ENCODE measurements around the gene BANF2. TPM values are rescaled to one million over a fixed set of nuclear protein-coding genes. Genes with fewer than 3 reads are reported as not detected.

The BANF2 gene
- total and polyA plus RNA-seq, 2 of the 8 experiments (the other 6 are each of a cell fraction or from before 2014, with no cell fraction given) = not detected

- no peak for TF ChIP-seq CTCF (IDR thresholded peaks at IDR 0.05; ENCODE audit: control extremely low read depth in 1 of 3, insufficient read depth in 1 of 3, low read depth in 1 of 3, low read length in 3 of 3)
- no peak for TF ChIP-seq JUN (IDR thresholded peaks at IDR 0.05; ENCODE audit: low read depth, low read length)
- no peak for TF ChIP-seq CHD7 (IDR thresholded peaks at IDR 0.05; ENCODE audit: insufficient replicate concordance, low read length)
- TF ChIP-seq RNF2 (IDR thresholded peaks at IDR 0.05; ENCODE audit: borderline replicate concordance, low read depth, low read length, missing control alignments, poor library complexity, severe bottlenecking) = no peak
- TF ChIP-seq ATF2 (IDR thresholded peaks at IDR 0.05; ENCODE audit: low read length) = no peak
- no peak for TF ChIP-seq MAX (IDR thresholded peaks at IDR 0.05)
These were observed 67.9 kb downstream of the BANF2 start (continued) for GRCh38 chr20:17767624-17768023.
